ENCODE measurements around the gene ARHGEF16.

DNA sequence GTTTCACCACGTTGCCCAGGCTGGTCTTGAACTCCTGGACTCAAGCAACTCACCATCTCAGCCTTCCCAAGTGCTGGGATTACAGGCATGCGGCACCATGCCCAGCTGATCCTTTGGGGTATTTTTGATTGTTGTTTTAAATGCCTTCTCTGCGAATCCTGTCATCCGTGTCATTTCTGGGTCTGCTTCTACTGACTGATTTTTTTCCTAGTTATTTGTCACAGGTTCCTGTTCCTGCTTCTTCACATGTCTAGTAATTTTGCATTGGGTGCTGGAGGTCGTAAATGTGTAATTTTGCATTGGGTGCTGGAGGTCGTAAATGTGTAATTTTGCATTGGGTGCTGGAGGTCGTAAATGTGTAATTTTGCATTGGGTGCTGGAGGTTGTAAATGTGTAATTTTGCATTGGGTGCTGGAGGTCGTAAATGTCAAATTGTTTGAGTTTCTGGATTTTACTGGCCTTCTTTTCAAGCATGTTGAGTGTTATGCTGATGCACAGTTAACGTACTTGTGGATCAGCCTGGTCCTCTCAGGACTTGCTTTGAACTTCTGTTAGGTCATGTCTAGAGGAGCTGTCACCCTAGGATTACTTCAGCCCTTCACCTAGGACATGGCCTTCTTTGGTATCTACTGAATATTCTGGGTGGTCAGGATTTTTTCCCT is 4.1 kb upstream of the ARHGEF16 start:
- TF ChIP-seq, protein P1, sequence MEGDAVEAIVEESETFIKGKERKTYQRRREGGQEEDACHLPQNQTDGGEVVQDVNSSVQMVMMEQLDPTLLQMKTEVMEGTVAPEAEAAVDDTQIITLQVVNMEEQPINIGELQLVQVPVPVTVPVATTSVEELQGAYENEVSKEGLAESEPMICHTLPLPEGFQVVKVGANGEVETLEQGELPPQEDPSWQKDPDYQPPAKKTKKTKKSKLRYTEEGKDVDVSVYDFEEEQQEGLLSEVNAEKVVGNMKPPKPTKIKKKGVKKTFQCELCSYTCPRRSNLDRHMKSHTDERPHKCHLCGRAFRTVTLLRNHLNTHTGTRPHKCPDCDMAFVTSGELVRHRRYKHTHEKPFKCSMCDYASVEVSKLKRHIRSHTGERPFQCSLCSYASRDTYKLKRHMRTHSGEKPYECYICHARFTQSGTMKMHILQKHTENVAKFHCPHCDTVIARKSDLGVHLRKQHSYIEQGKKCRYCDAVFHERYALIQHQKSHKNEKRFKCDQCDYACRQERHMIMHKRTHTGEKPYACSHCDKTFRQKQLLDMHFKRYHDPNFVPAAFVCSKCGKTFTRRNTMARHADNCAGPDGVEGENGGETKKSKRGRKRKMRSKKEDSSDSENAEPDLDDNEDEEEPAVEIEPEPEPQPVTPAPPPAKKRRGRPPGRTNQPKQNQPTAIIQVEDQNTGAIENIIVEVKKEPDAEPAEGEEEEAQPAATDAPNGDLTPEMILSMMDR (IDR thresholded peaks at IDR 0.05) = no peak
- no peak for TF ChIP-seq EZH2 (IDR thresholded peaks at IDR 0.05)
